Endothelial cell of umbilical vein (primary cell): ENCODE measurements around the gene LAMTOR2. TPM values are rescaled to one million over a fixed set of nuclear protein-coding genes. Genes with fewer than 3 reads are reported as not detected.

Source experiments
- BruUV-seq: library from RNA; stranded (reverse); fragments of 400-500 nt; replicated peaks from 2 replicates; lab custom pipeline; 2021; lab: Mats Ljungman, UMichigan
- CTCF ChIA-PET: fragments of 300-600, 350-600 bp; sonication (Branson Sonifier 250); formaldehyde crosslinking; loops from one replicate; lab custom pipeline; 2021; ENCODE audit warnings: antibody characterized with exemption, inconsistent platforms; lab: Charles Lee
- POLR2A ChIA-PET: fragments of 300-600, 350-600 bp; sonication (Branson Sonifier 250); formaldehyde crosslinking; loops from one replicate; lab custom pipeline; 2021; ENCODE audit warnings: antibody characterized with exemption, inconsistent platforms; lab: Charles Lee
- DNase-seq: peaks from one replicate; pipeline ENCODE4 v3.0.0-alpha.2; 2011; ENCODE audit warnings: low read depth, low spot score
- FAIRE-seq: peaks from 2 replicates; lab custom pipeline; 2011; peaks lifted over from hg19 to GRCh38; lab: Jason Lieb, UNC
- H2AFZ ChIP-seq: 2 replicates; pipeline ENCODE4 v1.6.0; 2012; ENCODE audit warnings: low read depth, low read length, control low read depth, inconsistent platforms
- H3K27ac ChIP-seq: 2 replicates; pipeline ENCODE4 v1.5.1; 2011; ENCODE audit warnings: low read depth, mild to moderate bottlenecking, control low read depth, low read length, moderate library complexity; ENCODE audit not compliant: insufficient read depth
- H3K27me3 ChIP-seq, 2 experiments: 2 replicates each; pipeline versions ENCODE4 v1.6.0 to v1.6.1; 2011; ENCODE audit warnings: low read length in 2 of 2, mixed read lengths in 1 of 2; ENCODE audit not compliant: control insufficient read depth in 2 of 2, insufficient read depth in 2 of 2
- H3K36me3 ChIP-seq, 2 experiments: 2 replicates in 1 of 2; 3 replicates in 1 of 2; pipeline ENCODE4 v1.5.1; 2011; ENCODE audit warnings: low read length in 2 of 2, mild to moderate bottlenecking in 1 of 2, moderate library complexity in 1 of 2; ENCODE audit not compliant: control insufficient read depth in 2 of 2, insufficient read depth in 2 of 2; ENCODE audit errors: extremely low read depth in 1 of 2
- H3K4me1 ChIP-seq: 3 replicates; pipeline ENCODE4 v1.5.1; 2011; ENCODE audit warnings: mild to moderate bottlenecking, low read length; ENCODE audit not compliant: control insufficient read depth, insufficient read depth; ENCODE audit errors: extremely low read depth
- H3K4me2 ChIP-seq: 2 replicates; pipeline ENCODE4 v1.6.1; 2011; ENCODE audit warnings: low read length, control low read depth, mixed read lengths; ENCODE audit not compliant: insufficient read depth
- H3K4me3 ChIP-seq, 3 experiments: fragments of 200-600 bp in 1 of 3; sonication (generic), shearing (Covaris generic) in 1 of 3; replicated peaks in 1 of 3; 2 replicates each; pipeline ENCODE4 v1.5.1; 2011 to 2016; ENCODE audit warnings: control low read depth in 3 of 3, low read length in 3 of 3, mild to moderate bottlenecking in 2 of 3, inconsistent platforms in 1 of 3, low read depth in 1 of 3, moderate library complexity in 1 of 3; ENCODE audit not compliant: insufficient read depth in 1 of 3
- H3K79me2 ChIP-seq: 2 replicates; pipeline ENCODE4 v1.6.0; 2012; ENCODE audit warnings: low read length, inconsistent platforms; ENCODE audit not compliant: control insufficient read depth, insufficient read depth
- H3K9ac ChIP-seq: replicated peaks from 2 replicates; pipeline ENCODE3; 2011; ENCODE audit warnings: low read length, control low read depth; ENCODE audit not compliant: insufficient read depth; ENCODE audit errors: extremely low read depth
- H3K9me1 ChIP-seq: replicated peaks from 3 replicates; pipeline ENCODE4 v1.6.0; 2011; ENCODE audit warnings: mild to moderate bottlenecking, low read length; ENCODE audit not compliant: control insufficient read depth, insufficient read depth; ENCODE audit errors: extremely low read depth
- H3K9me3 ChIP-seq: replicated peaks from 2 replicates; pipeline ENCODE4 v1.5.1; 2012; ENCODE audit warnings: low read length, inconsistent platforms; ENCODE audit not compliant: control insufficient read depth, insufficient read depth
- H4K20me1 ChIP-seq: replicated peaks from 2 replicates; pipeline ENCODE3; 2011; ENCODE audit warnings: mild to moderate bottlenecking, low read length; ENCODE audit not compliant: control insufficient read depth, insufficient read depth; ENCODE audit errors: extremely low read depth
- CTCF ChIP-seq, 2 donors: IDR thresholded peaks; 1 replicate in 1 of 2; 2 replicates in 1 of 2; pipeline ENCODE4 v1.5.1; 2011; ENCODE audit warnings: low read length in 2 of 2, mild to moderate bottlenecking in 2 of 2, moderate library complexity in 2 of 2, control low read depth in 1 of 2, inconsistent platforms in 1 of 2, low read depth in 1 of 2; ENCODE audit not compliant: insufficient read depth in 1 of 2; ENCODE audit errors: extremely low read depth in 1 of 2
- EZH2 ChIP-seq: IDR thresholded peaks from 2 replicates; pipeline ENCODE4 v1.6.1; 2012; ENCODE audit warnings: borderline replicate concordance, low read depth, mild to moderate bottlenecking, moderate library complexity, low read length, inconsistent platforms; ENCODE audit not compliant: severe bottlenecking
- FOS ChIP-seq: IDR thresholded peaks from 2 replicates; pipeline ENCODE4 v1.6.1; 2011; ENCODE audit warnings: mild to moderate bottlenecking, low read length, moderate library complexity, borderline replicate concordance; ENCODE audit not compliant: insufficient read depth
- GATA2 ChIP-seq: IDR thresholded peaks from 2 replicates; pipeline ENCODE4 v1.7.0; 2011; ENCODE audit warnings: low read depth, mild to moderate bottlenecking, moderate library complexity, mixed read lengths, low read length; ENCODE audit not compliant: insufficient read length, insufficient read depth
- JUN ChIP-seq: IDR thresholded peaks from 2 replicates; pipeline ENCODE4 v1.6.1; 2011; ENCODE audit warnings: borderline replicate concordance, low read depth; ENCODE audit not compliant: insufficient read length, insufficient read depth
- MAX ChIP-seq: IDR thresholded peaks from 2 replicates; pipeline ENCODE4 v1.6.1; 2011; ENCODE audit not compliant: insufficient read depth, insufficient read length
- MYC ChIP-seq: IDR thresholded peaks from one replicate; pipeline ENCODE4 v1.6.1; 2011; ENCODE audit warnings: mild to moderate bottlenecking, low read depth, low read length
- POLR2A ChIP-seq: IDR thresholded peaks from 2 replicates; pipeline ENCODE4 v1.6.1; 2012; ENCODE audit warnings: low read depth, mild to moderate bottlenecking, control low read depth, low read length
- POLR2AphosphoS5 ChIP-seq: IDR thresholded peaks from 2 replicates; pipeline ENCODE4 v1.6.1; 2012; ENCODE audit warnings: low read depth, mild to moderate bottlenecking, control low read depth, low read length, moderate library complexity; ENCODE audit not compliant: insufficient read depth
- dilution Hi-C: fragments of 300-500 bp; cut with MboI; formaldehyde crosslinking; loops from one replicate; pipeline ENCODE4 v1.15.0; 2019; ENCODE audit warnings: low sequenced_read_pairs; ENCODE audit not compliant: extremely low pct_ligation_motif_present
- intact Hi-C: fragments of 100-400 bp; cut with micrococcal nuclease; formaldehyde crosslinking; loops from one replicate; pipeline ENCODE4 v1.10.0; 2022
- polyA plus RNA-seq, 4 experiments: library from polyadenylated mRNA; depleted of rRNA in 3 of 4; stranded (reverse) in 3 of 4; unstranded in 1 of 4; fragments of >200 nt; gene quantifications; 2 replicates each; pipeline versions ENCODE4 v1.2.1 to v1.2.3, GENCODE V29; 2011 to 2012; ENCODE audit warnings: missing spikeins in 1 of 4
- total RNA-seq: library from RNA; stranded (reverse); gene quantifications from 2 replicates; pipeline ENCODE4 v1.2.3, GENCODE V29; 2021

LAMTOR2 gene
- total and polyA plus RNA-seq, 2 donors (not counting 3 experiments of a cell fraction or from before 2014, with no cell fraction given): 77.7 to 136 TPM

DNA sequence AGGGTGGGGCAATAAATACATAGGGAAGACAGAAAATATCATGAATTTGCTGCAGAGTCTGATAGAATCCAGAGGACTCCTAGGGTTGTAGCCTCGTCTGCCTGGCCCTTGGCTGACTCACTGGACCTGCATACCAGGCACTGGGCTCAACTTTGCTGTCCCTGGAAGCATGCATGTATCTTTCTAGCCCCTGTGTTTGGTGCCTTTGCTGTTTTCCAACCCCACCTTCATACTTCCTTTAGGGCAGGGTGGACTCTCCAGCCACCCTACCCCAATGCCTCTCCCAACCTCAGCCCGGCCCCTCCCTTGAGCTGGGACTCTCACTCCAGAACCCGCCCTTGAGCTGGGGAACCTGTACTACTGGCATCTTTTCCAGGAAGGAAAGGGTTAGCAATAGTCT, 7.6 kb downstream of the LAMTOR2 start:
- no peaks in the 10 kb centered on the region for H3K9me1 ChIP-seq
- POLR2A ChIA-PET: no interaction called here
- no peak for FAIRE-seq
- no peak overlapping the region for H3K4me3 ChIP-seq
- no peaks in the 10 kb centered on the region for H3K9me3 ChIP-seq
- no peak overlapping the region for H2AFZ ChIP-seq
- H3K79me2 ChIP-seq: no peaks in the 10 kb centered on the region
- no peak overlapping the region for H3K4me2 ChIP-seq
- no peak for DNase-seq
- no peaks in the 10 kb centered on the region for H3K36me3 ChIP-seq
- intact Hi-C loops: no loop called here
- H3K4me1 ChIP-seq: no peaks in the 10 kb centered on the region
- BruUV-seq: no TSS peak
- no peak overlapping the region for H3K27ac ChIP-seq
- H4K20me1 ChIP-seq: no peaks in the 10 kb centered on the region
- no peak overlapping the region for H3K9ac ChIP-seq
- dilution Hi-C loops: no loop called here
- CTCF ChIA-PET: interaction anchor here (1.1 to 1.6 kb wide), 2 partner anchors 9 to 29 kb away, joined by 3 to 4 read pairs; no protein-coding TSS in a partner anchor
- no peaks in the 10 kb centered on the region for H3K27me3 ChIP-seq
- TF ChIP-seq CTCF (IDR thresholded peaks at IDR 0.05; ENCODE audit: extremely low read depth in 1 of 2, insufficient read depth in 1 of 2, low read depth in 1 of 2, low read length in 2 of 2): no peak
- TF ChIP-seq JUN: no peak
- TF ChIP-seq MYC: no peak
- TF ChIP-seq MAX: no peak
- TF ChIP-seq POLR2AphosphoS5: no peak
- TF ChIP-seq POLR2A: no peak
- no peak for TF ChIP-seq EZH2
- TF ChIP-seq FOS: no peak
- TF ChIP-seq GATA2: no peak
